GM12875 (cell line): ENCODE measurements around the gene CNN1.
"Not testable (repeated sequence)": the region's sequence is repeated elsewhere in the genome, so short reads cannot be mapped to it uniquely, and the experiment has no call there.

Experiments used
- H3K4me3 ChIP-seq: one replicate; pipeline ENCODE4 v1.5.1; 2011; ENCODE audit warnings: low read depth, low read length, control low read depth
- CTCF ChIP-seq: IDR thresholded peaks from 2 replicates; pipeline ENCODE4 v1.5.1; 2011; ENCODE audit warnings: low read depth, mild to moderate bottlenecking, control low read depth, inconsistent platforms, low read length, moderate library complexity, borderline replicate concordance; ENCODE audit not compliant: insufficient read depth

Gene CNN1

GRCh38 chr19:11597202-11598102 lies 58.8 kb downstream of the CNN1 start, which contains the start of gene ZNF627:
Gene ZNF627 (plus strand): TSS chr19:11597483. CDS start chr19:11597628, 145 bp downstream.
- TF ChIP-seq CTCF, result no peak
- peak within 1 kb of the TSS; percentile 98 for H3K4me3 ChIP-seq

- H3K4me3 ChIP-seq, result peak overlapping the region; percentile 98
These were observed 59.4 kb downstream of the CNN1 start for GRCh38 chr19:11598103-11598483.

GRCh38 chr19:11598746-11599145 lies 60.1 kb downstream of the CNN1 start:
- no peak overlapping the region for H3K4me3 ChIP-seq
- no peak for TF ChIP-seq CTCF

More at GRCh38 chr19:11598103-11598483, 59.4 kb downstream of the CNN1 start:
- TF ChIP-seq CTCF, result no peak

- not testable (repeated sequence) for H3K4me3 ChIP-seq
These were observed 61.1 kb downstream of the CNN1 start for GRCh38 chr19:11599704-11600103.
